HG03378 (cell line): ENCODE measurements around the gene ADRA2A.

Source experiments
- ATAC-seq: cut with Tn5 transposase; IDR thresholded peaks from one replicate; pipeline ENCODE4 v1.9.1; 2021; ENCODE audit warnings: mild to moderate bottlenecking, moderate library complexity; ENCODE audit not compliant: unreplicated experiment

The ADRA2A gene

DNA sequence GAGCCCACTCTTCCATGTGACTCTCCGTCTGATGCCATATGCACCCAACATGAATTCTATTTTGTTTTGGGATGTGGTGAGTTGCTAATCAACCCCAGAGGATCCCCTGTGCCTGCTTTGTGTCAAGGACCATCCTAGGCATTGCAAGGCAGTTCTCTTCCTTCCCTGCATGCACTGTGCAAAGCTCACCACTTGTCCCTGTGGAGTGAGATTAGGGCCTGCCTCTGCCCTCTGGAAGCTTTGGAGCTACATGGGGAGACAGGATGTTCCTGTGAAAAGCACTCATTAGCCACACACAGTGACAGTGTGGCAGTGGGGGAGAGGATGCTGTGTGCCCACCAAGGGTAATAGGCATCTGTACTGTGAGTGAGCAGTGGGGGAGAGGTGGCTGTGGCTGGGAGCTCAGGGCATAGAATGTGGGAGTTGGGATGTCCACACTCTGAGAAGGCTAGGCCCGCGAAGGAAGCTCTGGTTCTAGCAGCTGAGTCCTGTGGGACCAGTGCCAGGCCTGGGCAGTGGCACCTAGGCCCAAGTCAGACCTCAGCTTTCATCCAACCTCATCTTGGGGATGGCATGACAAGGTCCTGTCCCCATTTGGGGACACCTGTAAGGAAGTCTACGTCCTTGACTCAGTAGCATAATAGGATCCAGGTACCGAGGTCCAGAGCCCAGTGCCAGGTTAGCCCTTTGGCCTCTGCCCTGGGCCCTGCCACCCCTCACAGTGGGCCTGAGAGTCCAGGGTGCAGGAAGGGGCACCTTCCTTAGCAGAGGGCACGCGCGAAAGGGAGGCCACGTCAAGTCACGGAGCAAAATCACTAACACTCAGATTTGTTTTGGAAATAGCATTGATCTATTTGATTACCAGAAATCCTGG, 6.6 kb downstream of the ADRA2A start:
- ATAC-seq = no peak

DNA sequence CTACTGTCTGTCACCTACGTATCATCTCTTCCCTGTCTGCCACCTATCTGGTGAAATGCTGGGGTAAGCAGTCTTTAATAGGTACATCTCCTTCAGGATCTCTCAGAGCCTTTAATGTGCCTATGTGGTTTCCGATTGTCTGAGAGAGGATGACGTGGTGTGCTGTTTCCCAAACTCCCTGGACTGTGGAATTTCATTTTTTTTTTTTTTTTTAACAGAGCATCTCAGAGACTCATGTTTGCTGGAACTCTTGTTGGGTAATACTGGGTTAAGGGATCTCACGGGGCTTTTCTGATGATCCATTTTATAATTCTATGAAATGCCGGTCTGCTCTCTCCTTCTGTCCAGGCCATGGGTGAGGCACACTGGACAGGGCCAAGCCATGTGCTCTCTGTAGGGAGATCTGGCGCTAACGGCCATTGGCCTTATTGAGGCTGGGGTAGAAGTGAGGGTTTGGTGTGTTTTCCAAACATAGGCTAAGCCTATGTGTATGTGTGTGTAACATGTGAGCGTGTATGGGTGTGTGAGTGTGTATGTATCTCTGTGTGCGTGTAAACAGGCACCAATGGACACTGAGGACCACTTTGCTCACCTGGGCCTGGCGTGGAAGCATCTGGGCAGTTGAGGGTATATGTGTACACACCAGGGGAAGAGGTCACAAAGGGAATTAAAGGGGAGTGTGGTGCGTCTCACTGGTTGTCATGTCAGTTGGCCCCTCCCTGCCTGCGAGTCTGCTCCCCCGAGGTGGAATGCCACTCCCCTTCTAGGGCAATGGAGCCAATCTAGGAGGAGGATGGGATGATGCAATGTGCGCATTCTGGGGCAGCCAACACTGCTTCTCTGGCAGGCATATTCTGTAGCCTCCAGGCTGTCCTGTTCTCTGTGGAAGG, 7.8 kb downstream of the ADRA2A start:
- ATAC-seq = no peak

DNA sequence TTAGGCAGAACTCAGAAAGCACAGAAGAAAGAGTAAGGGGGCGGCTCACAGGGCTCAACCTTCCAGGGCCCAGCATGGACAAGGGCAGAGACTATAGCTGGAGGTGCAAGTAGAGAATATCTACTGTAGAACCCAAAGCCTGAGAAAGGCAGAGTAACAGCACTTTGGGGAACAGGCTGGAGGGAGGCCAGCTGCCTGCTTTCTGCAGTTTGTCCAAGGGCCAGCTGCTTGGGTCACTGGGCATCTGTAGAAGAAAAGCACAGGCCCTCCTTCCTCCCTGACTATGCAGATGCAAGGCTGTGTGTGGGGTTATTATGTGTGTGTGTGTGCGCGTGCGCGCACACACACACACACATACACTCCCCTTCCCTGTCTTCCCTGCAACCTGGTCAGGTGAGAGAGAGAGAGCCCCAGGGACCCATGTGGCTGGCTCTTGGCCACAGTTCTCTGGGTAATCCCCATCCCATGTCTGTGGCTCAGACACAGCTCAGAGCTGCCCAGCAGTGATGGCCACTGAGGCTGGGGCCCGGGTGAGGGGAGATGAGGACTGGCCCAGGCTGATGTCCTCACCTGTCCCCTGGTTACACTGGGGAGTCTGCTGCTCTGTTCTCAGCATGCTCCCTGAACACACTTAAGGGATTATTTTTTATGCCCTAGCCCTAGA, 9.0 kb downstream of the ADRA2A start:
- no peak for ATAC-seq

DNA sequence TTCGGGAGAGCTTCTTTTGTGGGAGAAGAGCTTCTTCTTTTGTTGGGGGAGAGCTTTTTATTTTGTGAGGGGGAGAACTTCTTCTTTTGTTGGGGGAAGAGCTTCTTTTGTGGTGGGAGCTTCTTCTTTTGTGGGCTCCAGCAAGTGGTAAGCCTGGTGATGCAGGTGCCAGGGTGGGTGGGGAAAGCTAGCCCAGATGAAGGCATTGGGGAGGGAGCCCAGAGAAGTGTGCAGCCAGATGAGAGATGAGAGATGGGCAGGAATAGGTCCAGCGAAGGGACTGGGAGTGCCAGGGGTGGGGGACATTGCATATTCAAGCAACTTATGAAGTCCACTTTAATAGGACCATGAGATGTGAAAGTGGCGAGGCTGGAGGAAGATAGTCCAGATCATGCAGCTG, 9.7 kb downstream of the ADRA2A start:
- no peak for ATAC-seq

GRCh38 chr10:111087331-111087756, 10.5 kb downstream of the ADRA2A start:
- ATAC-seq = no peak

DNA sequence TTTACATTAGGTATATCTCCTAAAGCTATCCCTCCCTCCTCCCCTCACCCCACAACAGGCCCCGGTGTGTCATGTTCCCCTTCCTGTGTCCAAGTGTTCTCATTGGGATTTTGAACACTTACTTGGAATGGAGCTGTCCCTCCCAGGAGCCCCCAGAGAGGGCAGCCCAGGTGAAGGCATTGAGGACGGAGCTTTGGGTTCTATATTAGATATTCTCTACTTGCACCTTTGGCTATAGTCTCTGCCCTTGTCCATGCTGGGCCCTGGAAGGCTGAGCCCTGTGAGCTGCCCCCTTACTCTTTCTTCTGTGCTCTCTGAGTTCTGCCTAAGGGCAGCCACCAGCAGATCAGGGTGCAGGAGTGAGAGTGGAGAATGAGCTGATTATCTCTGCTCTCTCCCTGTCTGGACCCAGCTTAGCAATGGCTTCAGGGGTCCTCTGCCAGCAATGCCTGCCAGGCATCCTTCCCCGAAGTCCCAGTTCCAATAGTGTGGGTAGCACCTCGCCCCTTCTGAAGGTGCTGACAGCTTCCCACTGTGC, 11.2 kb downstream of the ADRA2A start:
- ATAC-seq = no peak

- no peak for ATAC-seq
These were observed 12.5 kb downstream of the ADRA2A start for GRCh38 chr10:111089293-111089692.

DNA sequence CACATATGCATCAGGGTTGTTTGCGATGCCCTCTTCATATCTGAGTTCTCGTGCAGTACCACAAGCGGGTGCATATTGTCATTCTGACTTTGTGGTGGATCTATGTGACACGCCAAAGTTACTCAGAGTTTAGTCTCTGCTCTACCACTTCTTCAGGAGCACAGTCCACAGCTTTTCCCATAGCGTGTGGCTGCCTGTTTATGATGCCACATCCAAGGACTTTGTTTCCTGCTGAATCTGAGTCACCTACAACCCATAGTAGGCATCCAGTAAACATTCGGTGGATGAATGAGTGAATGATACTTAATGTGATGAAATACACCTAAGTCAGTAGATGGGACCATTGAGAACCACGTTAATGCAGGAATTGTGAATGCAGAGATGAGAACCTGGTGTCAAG, 15.0 kb downstream of the ADRA2A start:
- ATAC-seq = no peak

DNA sequence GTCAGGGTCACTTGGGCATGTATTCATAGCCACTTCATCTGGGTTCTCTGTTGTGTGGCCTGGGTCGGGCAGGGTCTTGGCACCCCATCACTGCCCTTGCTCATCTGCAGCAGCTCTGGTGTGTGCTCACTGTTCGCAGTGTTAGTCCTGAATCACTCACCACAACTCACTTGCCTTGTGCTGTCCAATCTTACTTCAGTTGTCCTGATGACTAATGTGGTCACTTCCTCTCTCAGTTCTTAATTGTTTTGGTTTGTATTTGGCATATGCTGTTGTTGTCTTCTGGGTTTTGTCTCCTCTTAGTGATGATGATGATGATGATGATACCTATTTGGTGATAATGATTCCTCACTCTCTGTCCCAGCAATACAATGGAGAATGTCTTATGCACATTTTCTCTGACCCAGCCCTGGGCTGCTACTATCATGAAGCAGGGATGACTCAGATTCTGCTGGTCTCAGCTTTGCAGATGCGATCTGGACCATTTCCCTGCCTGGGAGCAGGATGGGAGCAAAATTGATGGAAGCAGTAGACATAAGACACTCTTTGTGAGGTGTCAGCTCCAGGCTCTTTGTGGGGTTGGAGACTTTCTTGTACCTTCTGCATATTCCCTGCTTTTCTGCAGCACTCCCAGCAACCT, 17.0 kb downstream of the ADRA2A start:
- no peak for ATAC-seq

DNA sequence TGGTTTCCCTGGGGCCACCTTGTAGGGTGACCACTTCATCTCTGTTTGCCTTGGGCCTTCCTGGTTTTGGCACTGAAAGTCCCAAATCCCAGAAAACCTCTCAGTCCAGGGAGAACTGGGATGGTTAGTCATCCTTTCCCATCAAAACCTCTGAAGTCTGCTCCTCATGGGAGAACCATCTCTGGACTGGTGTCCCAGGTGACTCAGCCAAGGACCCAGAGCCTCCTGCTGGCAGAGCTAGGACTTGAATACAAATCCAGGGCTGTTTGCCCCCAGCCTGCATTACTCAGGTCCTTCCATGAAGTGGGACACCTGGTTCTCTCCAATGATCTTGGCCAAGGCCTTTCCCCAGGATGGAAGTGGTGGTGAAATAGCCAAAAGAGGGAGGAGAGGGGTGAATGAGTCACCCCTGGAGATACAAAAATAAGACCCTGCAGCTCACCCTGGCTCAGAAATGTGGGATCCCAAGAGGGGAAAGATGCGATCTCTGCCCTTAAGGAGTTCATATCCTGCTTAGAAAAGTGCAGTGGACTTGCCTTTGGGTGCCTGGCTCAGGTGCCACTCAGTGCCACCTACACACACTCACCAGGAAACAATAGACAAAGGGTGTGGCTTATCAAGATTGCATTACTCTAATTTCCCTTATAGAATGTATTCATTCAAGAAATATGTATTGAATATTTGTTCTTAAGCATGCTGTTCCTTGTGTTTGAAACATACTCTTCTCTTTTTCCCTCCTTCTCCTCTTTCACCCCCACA, 22.0 kb downstream of the ADRA2A start:
- no peak for ATAC-seq

DNA sequence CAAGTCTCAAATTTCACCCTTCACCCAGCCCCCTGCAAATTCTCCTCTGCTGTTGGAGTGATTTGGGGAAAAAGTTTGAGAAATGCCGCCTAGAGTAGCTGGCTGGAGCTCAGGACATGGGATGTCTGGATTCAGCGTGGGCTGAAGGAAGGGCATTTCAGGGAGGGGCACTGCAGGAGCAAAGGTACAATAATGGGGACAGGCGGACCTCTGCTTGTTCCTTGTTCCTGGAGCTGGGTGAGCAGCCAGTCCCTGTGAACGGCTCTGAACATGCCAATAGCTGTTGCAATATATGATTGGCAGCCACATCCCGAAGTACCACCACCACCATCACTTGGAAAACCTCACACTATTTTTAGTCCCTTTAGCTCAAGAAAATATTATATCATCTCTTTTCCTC, 23.4 kb downstream of the ADRA2A start:
- no peak for ATAC-seq

DNA sequence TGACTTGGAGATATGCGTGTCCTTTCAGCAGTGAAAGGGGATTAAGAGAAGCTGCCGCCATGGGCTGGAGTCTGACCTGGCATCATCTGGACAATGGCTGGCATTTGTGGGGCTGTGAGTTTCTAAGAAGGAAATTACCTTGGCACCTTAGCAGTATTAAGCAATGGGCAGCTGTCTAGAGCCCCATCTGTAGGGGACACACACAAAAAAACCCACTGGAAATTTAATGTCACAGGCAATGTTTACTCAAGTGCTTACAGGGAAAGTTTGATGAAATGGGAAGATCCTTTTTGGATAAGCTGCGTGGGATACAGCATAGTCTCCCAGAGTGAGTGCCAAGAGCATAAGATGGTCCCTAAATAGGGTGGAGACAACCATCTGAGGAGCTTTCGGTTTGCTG, 25.0 kb downstream of the ADRA2A start:
- ATAC-seq = no peak

GRCh38 chr10:111102359-111102837, 25.6 kb downstream of the ADRA2A start:
- ATAC-seq = no peak

DNA sequence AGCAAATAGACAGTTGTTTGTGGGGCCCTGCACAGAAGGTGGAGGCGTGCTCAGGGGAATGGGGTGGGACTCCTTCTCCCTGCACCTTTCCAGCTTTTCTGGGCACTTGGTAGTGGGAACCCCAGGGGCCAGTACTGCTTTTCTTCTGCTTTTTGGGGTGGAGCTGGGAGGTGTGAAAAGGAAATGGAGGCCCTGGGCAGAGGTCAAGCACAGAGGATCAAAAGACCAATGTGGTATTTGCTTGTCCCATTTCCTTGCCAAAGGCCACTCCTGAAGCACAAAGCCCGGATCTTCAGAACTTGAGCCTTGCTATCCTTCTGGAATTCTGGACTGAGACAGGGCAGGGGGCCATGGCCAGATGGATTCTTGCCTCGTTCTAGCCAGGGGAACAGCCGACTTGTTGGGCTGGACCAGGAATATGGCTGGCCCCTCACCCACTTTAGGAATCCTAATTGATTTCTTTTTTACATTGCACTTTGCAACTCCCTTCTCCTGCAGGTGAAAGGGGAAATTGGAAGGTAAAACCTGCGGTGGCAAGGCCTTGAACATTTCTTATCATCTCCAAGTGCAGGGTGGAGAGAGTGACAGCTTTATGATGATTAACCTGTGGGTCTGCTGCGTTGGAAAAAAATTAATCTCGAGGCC, 26.5 kb downstream of the ADRA2A start:
- ATAC-seq = no peak

- ATAC-seq = no peak
These were observed 28.0 kb downstream of the ADRA2A start for GRCh38 chr10:111104811-111105210.

GRCh38 chr10:111106081-111106480, 29.3 kb downstream of the ADRA2A start:
- no peak for ATAC-seq

GRCh38 chr10:111107023-111107422, 30.2 kb downstream of the ADRA2A start:
- ATAC-seq = no peak

DNA sequence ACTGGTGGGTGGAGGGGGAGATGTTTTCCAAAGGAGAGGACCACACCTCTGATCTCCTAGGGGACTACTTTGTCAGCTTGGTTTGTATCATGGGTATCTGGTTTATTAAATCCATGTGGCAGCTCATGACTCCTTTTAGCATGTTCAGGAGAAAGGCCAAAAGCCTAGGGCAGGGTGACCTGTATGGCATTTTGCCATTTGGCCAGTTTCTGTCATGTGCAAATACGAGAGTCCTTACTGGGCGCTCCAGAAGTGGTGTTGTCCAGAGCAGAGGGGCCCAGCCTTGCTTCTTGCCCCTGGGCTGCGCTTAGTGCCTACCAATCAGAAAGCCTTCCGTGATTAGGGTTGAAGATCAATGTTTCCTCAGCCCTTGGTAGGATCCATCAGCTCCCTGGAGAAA, 31.0 kb downstream of the ADRA2A start:
- ATAC-seq = no peak

- ATAC-seq = no peak
These were observed 31.6 kb downstream of the ADRA2A start for GRCh38 chr10:111108441-111108840.
